Skeletal muscle tissue (tissue), 4 donors: ENCODE data around the gene TENM4. TPM values are rescaled to one million over a fixed set of nuclear protein-coding genes. Genes with fewer than 3 reads are reported as not detected.

Experiments
- H3K27ac ChIP-seq: one replicate; pipeline ENCODE4 v1.7.0; 2013; ENCODE audit warnings: mild to moderate bottlenecking, low read depth, low read length, inconsistent platforms
- H3K27me3 ChIP-seq, 3 donors: one replicate each; pipeline ENCODE4 v1.7.0; 2013; ENCODE audit warnings: low read length in 3 of 3; ENCODE audit not compliant: control insufficient read depth in 3 of 3, insufficient read depth in 3 of 3
- H3K36me3 ChIP-seq, 3 donors: one replicate each; pipeline ENCODE4 v1.7.0; 2013; ENCODE audit warnings: low read length in 3 of 3; ENCODE audit not compliant: control insufficient read depth in 3 of 3, insufficient read depth in 3 of 3
- H3K4me1 ChIP-seq, 3 donors: one replicate each; pipeline ENCODE4 v1.7.0; 2013; ENCODE audit warnings: low read length in 3 of 3, mild to moderate bottlenecking in 3 of 3; ENCODE audit not compliant: control insufficient read depth in 3 of 3, insufficient read depth in 3 of 3
- H3K4me3 ChIP-seq, 3 donors: one replicate each; pipeline ENCODE4 v1.7.0; 2013; ENCODE audit warnings: low read length in 3 of 3
- H3K9ac ChIP-seq, 3 donors: one replicate each; pipeline ENCODE4 v1.7.0; 2013; ENCODE audit warnings: low read length in 3 of 3, mild to moderate bottlenecking in 3 of 3, moderate library complexity in 2 of 3, low read depth in 1 of 3
- H3K9me3 ChIP-seq, 3 donors: one replicate each; pipeline ENCODE4 v1.7.0; 2013; ENCODE audit warnings: low read length in 3 of 3; ENCODE audit not compliant: control insufficient read depth in 3 of 3
- total RNA-seq: library from RNA; depleted of rRNA; stranded (reverse); fragments of >200 nt; gene quantifications from one replicate; pipeline ENCODE4 v1.2.3, GENCODE V29; 2014
- donor health status: Osteomylitis.

Gene TENM4
- total RNA-seq, 1 donor from 2014 or later: 18.3 TPM

DNA sequence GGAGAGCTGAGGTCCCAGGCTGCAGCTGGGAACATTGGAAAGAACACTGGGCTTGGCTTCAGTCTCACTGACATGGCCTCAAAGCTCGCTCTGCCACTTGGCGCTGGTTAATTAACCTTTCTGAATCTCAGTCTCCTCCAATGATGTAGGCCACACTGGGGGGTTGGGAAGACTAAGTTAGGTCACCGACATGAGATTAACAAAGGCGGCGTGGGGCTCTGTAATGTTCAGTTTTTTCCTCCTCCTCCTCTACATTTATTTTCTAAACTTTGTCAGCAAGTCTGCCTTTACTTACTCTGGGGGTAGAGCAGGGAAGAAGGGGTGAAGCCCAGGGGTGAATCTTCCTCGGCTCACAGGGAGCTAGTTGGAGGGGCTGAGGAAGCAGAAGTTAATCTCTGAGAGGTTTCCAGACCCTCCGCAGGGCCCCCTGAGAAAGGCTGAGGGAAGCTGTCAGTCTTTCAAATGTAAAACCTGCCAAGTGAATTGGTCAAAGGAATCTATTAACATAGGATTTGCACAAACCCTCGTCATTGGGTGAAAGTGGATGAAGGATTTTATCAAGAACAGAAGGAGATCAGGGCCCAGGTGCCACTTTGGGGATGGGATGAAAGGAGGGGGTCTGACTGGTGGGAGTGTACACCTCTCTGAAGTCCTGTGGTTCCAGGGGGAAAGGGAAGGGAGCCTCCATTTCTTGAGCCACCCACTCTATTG is 32.1 kb upstream of the TENM4 start:
- Histone ChIP-seq H3K4me3 (no peak overlapping the region), H3K27ac (no peak overlapping the region), H3K27me3 (peaks cover 0 to 2% (median 0%) of the 10 kb centered on the region in 3 donors), H3K36me3 (no peaks in the 10 kb centered on the region), H3K4me1 (no peaks in the 10 kb centered on the region), H3K9ac (no peak overlapping the region), H3K9me3 (peaks cover 0 to 2% (median 0%) of the 10 kb centered on the region in 3 donors)

DNA sequence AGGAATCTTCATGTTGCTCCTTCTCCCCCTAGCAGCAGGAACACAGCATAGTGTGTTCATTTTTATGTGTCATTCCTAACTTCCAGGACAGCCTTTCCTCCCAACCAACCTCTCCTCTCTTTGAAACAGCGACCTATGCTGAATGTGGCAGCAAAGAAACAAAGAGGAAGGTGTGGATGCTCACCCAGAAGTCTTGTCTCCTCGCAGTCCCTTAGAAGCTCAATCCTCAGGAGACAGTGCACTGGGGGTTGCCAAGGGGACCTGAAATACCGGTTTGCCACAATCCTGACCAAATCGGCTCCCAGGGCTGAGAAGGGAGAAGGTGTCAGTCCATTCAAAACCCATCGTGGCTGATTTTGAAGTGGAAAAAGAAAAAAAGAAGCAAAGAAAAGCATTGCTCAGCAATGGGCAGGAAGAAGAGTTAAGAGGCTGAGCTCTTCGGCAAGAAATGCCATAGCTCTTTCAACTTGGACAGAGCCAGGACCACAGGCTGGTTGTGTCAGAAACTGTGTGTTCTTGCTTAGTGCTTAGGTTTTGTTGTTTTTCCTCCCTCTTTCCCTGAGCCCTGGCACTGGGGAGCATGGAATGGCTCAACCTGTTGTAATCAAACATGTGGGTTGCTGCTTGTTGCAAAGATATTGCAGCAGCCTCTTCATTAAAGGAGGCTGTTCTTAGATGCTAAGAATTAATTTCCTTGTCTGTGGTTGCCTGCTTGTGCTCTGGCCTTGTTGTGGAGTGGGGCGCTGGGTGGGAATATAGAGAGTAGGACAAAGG is 30.4 kb upstream of the TENM4 start:
- no peak overlapping the region for H3K4me3 ChIP-seq

DNA sequence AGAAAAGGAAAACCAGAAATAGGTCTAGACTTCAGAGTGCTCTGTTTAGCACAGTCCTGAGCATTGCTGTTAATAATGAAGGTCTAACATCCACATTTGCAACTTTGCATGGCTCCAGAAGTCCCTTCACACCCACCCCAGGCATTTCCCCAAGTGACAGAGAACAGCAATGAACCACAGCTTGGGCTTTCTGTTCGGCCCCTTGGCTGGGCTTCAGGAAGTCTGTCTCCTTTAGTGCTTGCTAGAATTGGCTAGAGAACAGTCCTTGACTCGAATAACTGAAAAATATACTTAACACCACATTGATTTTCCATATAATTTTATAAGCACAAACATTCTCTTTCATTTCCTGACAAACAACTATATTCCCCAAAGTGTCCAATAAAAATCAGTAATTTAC is 29.3 kb upstream of the TENM4 start:
- no peak overlapping the region for H3K27ac ChIP-seq
- H3K4me3 ChIP-seq: no peak overlapping the region
- no peaks in the 10 kb centered on the region for H3K36me3 ChIP-seq
- H3K27me3 ChIP-seq: peaks cover 0 to 2% (median 0%) of the 10 kb centered on the region in 3 donors
- H3K9ac ChIP-seq: no peak overlapping the region
- H3K9me3 ChIP-seq: no peaks in the 10 kb centered on the region
- H3K4me1 ChIP-seq: no peaks in the 10 kb centered on the region

More for the DNA sequence above, 30.4 kb upstream of the TENM4 start:
- Histone ChIP-seq H3K36me3 (no peaks in the 10 kb centered on the region), H3K27ac (no peak overlapping the region), H3K9ac (no peak overlapping the region), H3K27me3 (peaks cover 0 to 2% (median 0%) of the 10 kb centered on the region in 3 donors), H3K9me3 (peaks cover 0 to 2% (median 0%) of the 10 kb centered on the region in 3 donors), H3K4me1 (no peaks in the 10 kb centered on the region)

DNA sequence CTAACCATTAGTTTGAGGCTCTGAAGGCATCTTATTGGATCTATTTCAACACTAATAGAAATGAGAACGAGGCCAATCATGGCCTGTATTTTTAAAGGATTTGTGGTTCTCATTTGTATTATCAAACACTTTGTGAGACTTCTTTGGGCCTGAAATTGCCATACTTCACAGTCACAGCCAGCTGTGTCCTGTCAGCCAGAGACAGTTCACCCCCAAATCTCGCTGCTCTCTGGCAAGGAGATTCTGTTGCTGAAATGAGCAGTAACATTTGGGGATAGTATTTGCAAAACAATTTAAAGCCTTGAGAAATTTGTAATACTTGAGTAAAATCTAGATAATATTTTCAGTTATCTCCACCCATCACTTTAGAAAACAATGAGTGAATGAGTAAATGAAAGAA is 26.9 kb upstream of the TENM4 start:
- Histone ChIP-seq H3K9ac (no peak overlapping the region), H3K9me3 (no peaks in the 10 kb centered on the region), H3K27ac (no peak overlapping the region), H3K36me3 (no peaks in the 10 kb centered on the region), H3K4me3 (no peak overlapping the region), H3K4me1 (no peaks in the 10 kb centered on the region), H3K27me3 (peaks cover 0 to 2% (median 0%) of the 10 kb centered on the region in 3 donors)

DNA sequence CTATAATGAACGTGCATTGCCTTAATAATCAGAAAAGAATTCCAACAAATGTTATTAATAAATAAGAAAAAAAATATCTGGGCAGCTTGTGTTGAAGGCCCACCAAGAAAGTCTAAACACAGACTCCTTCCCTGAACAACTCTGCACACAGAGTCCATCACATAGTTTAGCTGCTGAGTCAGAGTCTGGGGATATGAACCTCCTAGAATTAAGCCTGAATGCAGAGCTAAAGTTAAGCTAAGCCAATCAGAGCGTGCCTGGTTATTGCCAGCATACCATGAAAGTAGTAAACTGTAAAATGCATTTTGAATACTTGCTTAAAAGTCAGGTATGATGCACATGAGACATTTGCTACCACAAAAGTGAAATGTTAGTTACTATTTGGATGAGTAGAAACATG is 25.6 kb upstream of the TENM4 start:
- Histone ChIP-seq H3K9me3 (no peaks in the 10 kb centered on the region), H3K4me3 (no peak overlapping the region), H3K27ac (no peak overlapping the region), H3K27me3 (peaks cover 0 to 2% (median 0%) of the 10 kb centered on the region in 3 donors), H3K9ac (no peak overlapping the region), H3K36me3 (no peaks in the 10 kb centered on the region), H3K4me1 (no peaks in the 10 kb centered on the region)

DNA sequence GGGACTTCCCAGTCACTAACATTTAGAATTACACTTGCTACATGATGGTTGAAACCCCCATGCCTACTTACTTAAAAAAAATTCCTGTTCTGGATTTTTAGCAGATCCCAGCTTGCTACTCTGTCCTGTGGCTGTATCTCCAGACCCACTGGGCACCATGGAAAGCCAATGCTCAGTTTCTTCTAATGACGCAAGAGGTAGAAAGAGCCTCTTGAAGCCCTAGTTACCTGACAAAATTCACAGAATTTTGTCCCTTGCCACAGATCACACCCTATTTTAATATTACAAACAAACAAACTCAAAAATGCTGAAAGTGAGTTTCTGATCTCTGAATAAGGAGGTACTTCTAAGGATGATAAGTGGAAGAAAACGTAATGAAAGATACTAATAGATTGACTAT is 24.3 kb upstream of the TENM4 start:
- Histone ChIP-seq H3K9me3 (no peaks in the 10 kb centered on the region), H3K36me3 (no peaks in the 10 kb centered on the region), H3K9ac (no peak overlapping the region), H3K4me3 (no peak overlapping the region), H3K27ac (no peak overlapping the region), H3K27me3 (peaks cover 0 to 2% (median 0%) of the 10 kb centered on the region in 3 donors), H3K4me1 (no peaks in the 10 kb centered on the region)

DNA sequence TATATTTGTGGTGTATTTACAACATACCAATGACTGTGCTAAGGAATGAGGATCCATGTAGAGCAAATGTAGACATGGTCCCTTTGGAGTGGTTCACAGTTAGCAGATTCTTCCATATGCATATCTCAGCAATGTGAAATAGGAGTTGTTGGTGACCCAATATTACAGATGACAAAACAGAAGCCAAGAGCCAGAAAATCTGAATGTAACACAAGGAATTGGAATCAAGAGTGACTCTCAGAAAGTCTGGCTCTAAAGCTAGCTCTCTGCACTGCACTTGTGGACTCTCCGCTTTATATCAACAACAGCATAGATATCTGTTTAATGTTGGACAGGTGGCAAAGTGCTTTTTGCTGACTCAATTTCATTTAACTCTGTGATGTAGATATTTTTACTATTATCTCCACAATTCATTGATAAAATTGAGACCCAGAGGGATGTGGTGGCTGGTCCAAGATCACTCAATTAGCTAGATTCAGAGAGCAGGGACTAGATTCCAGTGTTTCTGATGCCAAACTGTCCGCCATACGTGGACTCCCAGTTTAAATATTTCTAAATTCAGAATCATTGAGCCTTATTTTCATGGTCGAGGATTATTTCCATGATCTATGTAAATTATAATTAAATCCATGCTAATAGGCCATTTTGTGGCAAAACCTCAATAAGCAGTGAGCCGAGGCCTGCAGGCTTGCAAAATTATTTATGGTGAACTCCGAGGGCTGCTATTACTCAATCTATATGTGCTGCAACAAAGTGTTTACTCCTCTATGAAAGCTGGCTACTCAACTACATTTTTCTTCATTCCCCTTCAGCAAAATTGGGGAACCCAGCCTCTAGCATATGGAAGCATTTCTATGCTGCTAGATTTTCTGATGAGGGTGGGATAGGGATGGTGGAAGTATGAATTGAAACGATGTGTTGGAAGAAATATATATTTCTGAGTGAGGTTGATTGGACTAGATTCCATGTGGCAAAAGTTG is 21.1 kb upstream of the TENM4 start:
- H3K36me3 ChIP-seq: no peaks in the 10 kb centered on the region
- no peak overlapping the region for H3K27ac ChIP-seq
- no peak overlapping the region for H3K4me3 ChIP-seq
- H3K27me3 ChIP-seq: peaks cover 0 to 1% (median 0%) of the 10 kb centered on the region in 3 donors
- H3K9me3 ChIP-seq: no peaks in the 10 kb centered on the region
- H3K4me1 ChIP-seq: no peaks in the 10 kb centered on the region
- no peak overlapping the region for H3K9ac ChIP-seq

DNA sequence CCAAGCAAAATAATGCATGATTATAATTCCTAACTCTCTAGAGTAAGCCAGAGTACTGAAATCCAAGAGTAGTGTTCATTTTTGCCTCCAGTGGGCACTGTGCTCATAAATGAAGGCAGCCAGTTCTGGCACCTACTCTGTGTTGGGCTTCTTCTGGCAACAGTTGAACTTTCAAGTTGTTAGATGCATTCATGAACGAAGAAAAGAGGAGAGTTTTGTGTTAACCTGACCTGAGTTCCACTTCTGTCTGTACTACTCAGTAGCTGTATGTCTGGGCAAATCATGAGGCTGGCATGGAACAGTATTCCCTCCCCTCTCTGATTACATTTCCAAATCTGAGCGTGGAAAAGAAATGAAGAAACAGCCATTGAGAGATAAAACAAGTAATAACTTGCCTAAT is 20.3 kb upstream of the TENM4 start:
- H3K9me3 ChIP-seq: no peaks in the 10 kb centered on the region
- H3K9ac ChIP-seq: no peak overlapping the region
- H3K27ac ChIP-seq: no peak overlapping the region
- no peaks in the 10 kb centered on the region for H3K4me1 ChIP-seq
- H3K27me3 ChIP-seq: peaks cover 4 to 9% (median 6%) of the 10 kb centered on the region in 3 donors
- no peaks in the 10 kb centered on the region for H3K36me3 ChIP-seq
- no peak overlapping the region for H3K4me3 ChIP-seq

DNA sequence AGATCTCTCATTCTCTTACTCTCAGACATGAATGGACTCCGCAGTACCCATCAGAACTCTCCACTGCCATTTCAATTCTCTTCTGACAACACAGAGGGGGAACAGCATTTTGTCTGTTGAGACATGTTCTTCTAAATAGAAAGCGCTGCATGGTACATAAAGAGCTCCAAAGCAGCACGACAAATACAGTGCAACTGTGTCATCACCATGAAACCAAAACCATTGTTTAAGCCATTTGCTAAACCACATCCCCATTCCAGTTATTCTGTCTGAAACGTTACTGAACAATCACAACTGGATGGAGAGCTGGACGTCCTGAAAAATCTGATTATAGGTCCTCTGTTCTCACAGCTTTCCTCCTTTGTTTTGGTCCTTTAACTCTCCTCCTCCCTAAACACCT is 17.9 kb upstream of the TENM4 start:
- Histone ChIP-seq H3K9ac (no peak overlapping the region), H3K36me3 (no peaks in the 10 kb centered on the region), H3K9me3 (no peaks in the 10 kb centered on the region), H3K27me3 (peaks cover 4 to 11% (median 9%) of the 10 kb centered on the region in 3 donors), H3K4me3 (no peak overlapping the region), H3K4me1 (no peaks in the 10 kb centered on the region), H3K27ac (no peak overlapping the region)
